Kidney (tissue), 14 donors: ENCODE results near the gene PABPN1. TPM values are rescaled to one million over a fixed set of nuclear protein-coding genes. Genes with fewer than 3 reads are reported as not detected.
A peak's percentile ranks its signal among the peaks of the same experiment; 100 is the strongest.

Source experiments
- DNase-seq, 5 donors: peaks; one replicate each; pipeline ENCODE4 v3.0.0-alpha.2; 2013 to 2020
- FAIRE-seq: peaks from 2 replicates; lab custom pipeline; 2012; peaks lifted over from hg19 to GRCh38; lab: Jason Lieb, UNC
- H3K27ac ChIP-seq, 2 donors: one replicate each; pipeline ENCODE4 v1.7.0; 2013; ENCODE audit warnings: low read depth in 2 of 2, low read length in 2 of 2, inconsistent platforms in 1 of 2
- H3K27me3 ChIP-seq: one replicate; pipeline ENCODE4 v1.7.1; 2013; ENCODE audit warnings: low read length, inconsistent platforms; ENCODE audit not compliant: control insufficient read depth, insufficient read depth
- H3K36me3 ChIP-seq, 3 donors: one replicate each; pipeline versions ENCODE4 v1.7.0 to v1.7.1; 2013; ENCODE audit warnings: low read length in 3 of 3, control low read depth in 1 of 3, inconsistent platforms in 1 of 3; ENCODE audit not compliant: insufficient read depth in 3 of 3, control insufficient read depth in 2 of 3
- H3K4me1 ChIP-seq, 3 donors: one replicate each; pipeline versions ENCODE4 v1.7.0 to v1.7.1; 2013; ENCODE audit warnings: low read length in 3 of 3, inconsistent platforms in 1 of 3, low read depth in 1 of 3; ENCODE audit not compliant: control insufficient read depth in 2 of 3, insufficient read depth in 2 of 3
- H3K4me3 ChIP-seq, 3 donors: one replicate each; pipeline versions ENCODE4 v1.7.0 to v1.8.1; 2013; ENCODE audit warnings: low read length in 3 of 3, control low read depth in 1 of 3, inconsistent platforms in 1 of 3
- H3K9ac ChIP-seq, 3 donors: one replicate each; pipeline versions ENCODE4 v1.7.0 to v1.7.1; 2013; ENCODE audit warnings: low read length in 3 of 3, control low read depth in 1 of 3, inconsistent platforms in 1 of 3
- H3K9me3 ChIP-seq, 3 donors: one replicate each; pipeline versions ENCODE4 v1.7.0 to v1.7.1; 2013; ENCODE audit warnings: low read length in 3 of 3, control low read depth in 1 of 3, inconsistent platforms in 1 of 3; ENCODE audit not compliant: control insufficient read depth in 2 of 3, insufficient read depth in 1 of 3
- CTCF ChIP-seq: IDR thresholded peaks from 3 replicates; pipeline ENCODE4 v1.5.1; 2012; ENCODE audit warnings: mild to moderate bottlenecking, moderate library complexity, borderline replicate concordance; ENCODE audit not compliant: insufficient read depth; ENCODE audit errors: extremely low read depth
- intact Hi-C: fragments of 100-400 bp; cut with DNase I; formaldehyde crosslinking; loops from one replicate; pipeline ENCODE4 v1.11.1; 2022
- polyA plus RNA-seq: library from polyadenylated mRNA; stranded (reverse); fragments of 350-450 nt; fragmentation: Illumina TruSeq; extraction: RNeasy Lipid Tissue Mini Kit (QIAGEN cat#74804); gene quantifications from one replicate; pipeline ENCODE4 v1.2.3, GENCODE V29; 2014; ENCODE audit warnings: low read depth, low replicate concordance; ENCODE audit not compliant: insufficient read depth
- total RNA-seq: library from RNA; stranded (reverse); fragmentation: NEBNext Ultra II Directional; extraction: Animal tissue kit (Norgen Biotek cat#: 25700); gene quantifications from one replicate; pipeline ENCODE4 v1.2.1, GENCODE V29; 2021
- donor health status: control.
- donor health status: control.
- donor health status: control.
- donor health status: control.
- donor health status: control.
- donor health status: DM: yes; HTN: yes; CAD: no.
- donor health status: Normal renal cell carcinoma (clear cell type).

The PABPN1 gene
- total and polyA plus RNA-seq, 2 donors from 2014 or later: 140 to 145 TPM

GRCh38 chr14:23335623-23336022, 14.4 kb downstream of the PABPN1 start:
- no peaks in the 10 kb centered on the region for H3K9me3 ChIP-seq
- FAIRE-seq: no peak

GRCh38 chr14:23339506-23340268, 18.4 kb downstream of the PABPN1 start:
- Histone ChIP-seq H3K4me3 (no peak overlapping the region), H3K9ac (no peak overlapping the region), H3K27me3 (no peaks in the 10 kb centered on the region), H3K36me3 (no peaks in the 10 kb centered on the region), H3K9me3 (no peaks in the 10 kb centered on the region), H3K27ac (no peak overlapping the region), H3K4me1 (no peaks in the 10 kb centered on the region)
- no peak for TF ChIP-seq CTCF
- DNase-seq: no peak
- intact Hi-C loops: no loop called here
- FAIRE-seq: peak; percentile 23

More at GRCh38 chr14:23335623-23336022, 14.4 kb downstream of the PABPN1 start:
- H3K9ac ChIP-seq: no peak overlapping the region
- intact Hi-C loops: no loop called here
- DNase-seq: no peak
- H3K4me1 ChIP-seq: no peaks in the 10 kb centered on the region
- TF ChIP-seq CTCF: no peak
- H3K4me3 ChIP-seq: no peak overlapping the region
- H3K27ac ChIP-seq: no peak overlapping the region
- H3K36me3 ChIP-seq: no peaks in the 10 kb centered on the region
- H3K27me3 ChIP-seq: no peaks in the 10 kb centered on the region

GRCh38 chr14:23344481-23344880, 23.2 kb downstream of the PABPN1 start:
- intact Hi-C loops: no loop called here
- Histone ChIP-seq H3K27ac (no peak overlapping the region), H3K9me3 (no peaks in the 10 kb centered on the region), H3K4me1 (no peaks in the 10 kb centered on the region), H3K9ac (no peak overlapping the region), H3K36me3 (no peaks in the 10 kb centered on the region), H3K27me3 (no peaks in the 10 kb centered on the region), H3K4me3 (no peak overlapping the region)
- DNase-seq (no peak), FAIRE-seq (no peak)
- no peak for TF ChIP-seq CTCF
